ENCODE data around the gene HNRNPC.

The HNRNPC gene

DNA sequence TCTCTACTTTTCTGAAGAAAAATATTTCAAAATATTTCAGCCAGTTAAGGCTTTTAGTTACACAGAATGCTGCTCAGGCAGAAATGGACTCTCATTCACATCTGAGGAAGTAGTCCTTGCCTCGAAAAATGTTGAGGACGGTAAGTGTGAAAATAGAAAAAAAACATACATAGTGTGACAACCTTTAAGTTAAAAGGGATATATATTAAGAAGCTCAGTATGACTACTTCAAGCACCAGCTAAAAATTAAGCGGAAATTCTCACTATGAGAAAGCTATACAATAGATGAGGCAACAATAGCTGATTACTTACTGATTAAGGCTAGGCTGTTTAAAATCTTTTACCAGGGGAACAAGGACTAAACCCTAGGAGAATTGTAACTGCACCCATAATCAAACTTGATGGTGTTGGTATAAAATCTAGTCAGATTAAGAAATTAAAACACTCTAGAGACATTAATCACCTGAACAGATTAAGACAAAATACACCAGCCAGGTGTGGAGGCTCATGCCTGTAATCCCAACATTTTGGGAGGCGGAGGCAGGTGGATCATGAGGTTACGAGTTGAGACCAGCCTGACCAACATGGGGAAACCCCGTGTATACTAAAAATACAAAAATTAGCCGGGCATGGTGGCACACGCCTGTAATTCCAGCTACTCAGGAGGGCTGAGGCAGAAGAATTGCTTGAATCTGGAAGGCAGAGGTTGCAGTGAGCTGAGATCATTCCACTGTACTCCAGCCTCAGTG lies 53.9 kb downstream of the HNRNPC start:
- no peak for TF ChIP-seq GATA2 (IDR thresholded peaks at IDR 0.05; ENCODE audit: low read depth, low read length)
- TF ChIP-seq GATA3 (IDR thresholded peaks at IDR 0.05; ENCODE audit: low read depth, low read length): no peak

DNA sequence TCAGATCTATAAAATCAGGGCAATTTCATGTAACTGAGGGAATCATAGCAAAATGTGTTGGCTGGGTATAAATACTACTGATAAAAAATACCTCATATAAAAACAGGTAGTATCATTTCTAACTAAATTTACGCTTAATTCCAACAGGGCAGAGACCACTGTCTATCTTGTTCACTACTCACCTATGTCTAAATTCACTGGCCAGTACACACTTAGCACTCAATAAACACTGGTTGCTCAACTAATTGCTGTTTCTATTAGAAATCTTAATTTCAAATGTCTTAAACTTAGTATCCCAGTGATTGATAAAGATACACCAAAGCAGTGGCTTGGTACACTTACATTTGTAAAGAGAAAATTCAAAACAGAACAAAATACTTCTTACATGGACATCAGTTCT lies 55.6 kb downstream of the HNRNPC start:
- TF ChIP-seq GATA3 (IDR thresholded peaks at IDR 0.05; ENCODE audit: low read depth, low read length) (no peak), GATA2 (IDR thresholded peaks at IDR 0.05; ENCODE audit: low read depth, low read length) (no peak)

- TF ChIP-seq GATA2 (IDR thresholded peaks at IDR 0.05; ENCODE audit: low read depth, low read length) (no peak), GATA3 (IDR thresholded peaks at IDR 0.05; ENCODE audit: low read depth, low read length) (no peak)
Measured at GRCh38 chr14:21211509-21211908, 57.7 kb downstream of the HNRNPC start.

DNA sequence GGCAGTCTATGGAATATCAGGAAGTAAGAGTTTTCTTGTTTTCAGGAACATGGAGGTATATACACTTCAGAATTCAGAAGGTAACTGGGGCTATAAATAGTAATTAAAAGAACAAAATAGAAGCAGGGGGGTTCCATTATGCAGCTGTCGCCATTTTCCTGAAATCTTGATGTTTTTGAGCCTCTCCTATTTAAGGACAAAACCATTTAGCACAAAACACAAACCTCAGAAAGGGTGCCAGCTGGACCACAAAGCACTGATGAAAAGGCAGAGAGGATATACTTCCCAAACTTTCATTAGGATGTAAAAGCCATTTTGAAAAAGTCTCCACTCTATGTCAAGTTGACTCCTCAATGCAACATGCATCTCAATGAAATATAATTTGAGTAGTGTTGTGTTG lies 59.2 kb downstream of the HNRNPC start:
- TF ChIP-seq GATA3 (IDR thresholded peaks at IDR 0.05; ENCODE audit: low read depth, low read length) (no peak), GATA2 (IDR thresholded peaks at IDR 0.05; ENCODE audit: low read depth, low read length) (no peak)

GRCh38 chr14:21209185-21209584 lies 60.1 kb downstream of the HNRNPC start:
- no peak for TF ChIP-seq GATA2 (IDR thresholded peaks at IDR 0.05; ENCODE audit: low read depth, low read length)
- TF ChIP-seq GATA3 (IDR thresholded peaks at IDR 0.05; ENCODE audit: low read depth, low read length): no peak

GRCh38 chr14:21208554-21208953 lies 60.7 kb downstream of the HNRNPC start:
- TF ChIP-seq GATA2 (IDR thresholded peaks at IDR 0.05; ENCODE audit: low read depth, low read length): no peak

- TF ChIP-seq GATA3 (IDR thresholded peaks at IDR 0.05; ENCODE audit: low read depth, low read length) (no peak), GATA2 (IDR thresholded peaks at IDR 0.05; ENCODE audit: low read depth, low read length) (no peak)
Measured at GRCh38 chr14:21206753-21207684, 62.2 kb downstream of the HNRNPC start.

- TF ChIP-seq GATA2 (IDR thresholded peaks at IDR 0.05; ENCODE audit: low read depth, low read length) (no peak), GATA3 (IDR thresholded peaks at IDR 0.05; ENCODE audit: low read depth, low read length) (no peak)
Measured at GRCh38 chr14:21205678-21206581, 63.3 kb downstream of the HNRNPC start.

GRCh38 chr14:21205026-21205677 lies 64.1 kb downstream of the HNRNPC start:
- TF ChIP-seq GATA3 (IDR thresholded peaks at IDR 0.05; ENCODE audit: low read depth, low read length) (no peak), GATA2 (IDR thresholded peaks at IDR 0.05; ENCODE audit: low read depth, low read length) (no peak)

DNA sequence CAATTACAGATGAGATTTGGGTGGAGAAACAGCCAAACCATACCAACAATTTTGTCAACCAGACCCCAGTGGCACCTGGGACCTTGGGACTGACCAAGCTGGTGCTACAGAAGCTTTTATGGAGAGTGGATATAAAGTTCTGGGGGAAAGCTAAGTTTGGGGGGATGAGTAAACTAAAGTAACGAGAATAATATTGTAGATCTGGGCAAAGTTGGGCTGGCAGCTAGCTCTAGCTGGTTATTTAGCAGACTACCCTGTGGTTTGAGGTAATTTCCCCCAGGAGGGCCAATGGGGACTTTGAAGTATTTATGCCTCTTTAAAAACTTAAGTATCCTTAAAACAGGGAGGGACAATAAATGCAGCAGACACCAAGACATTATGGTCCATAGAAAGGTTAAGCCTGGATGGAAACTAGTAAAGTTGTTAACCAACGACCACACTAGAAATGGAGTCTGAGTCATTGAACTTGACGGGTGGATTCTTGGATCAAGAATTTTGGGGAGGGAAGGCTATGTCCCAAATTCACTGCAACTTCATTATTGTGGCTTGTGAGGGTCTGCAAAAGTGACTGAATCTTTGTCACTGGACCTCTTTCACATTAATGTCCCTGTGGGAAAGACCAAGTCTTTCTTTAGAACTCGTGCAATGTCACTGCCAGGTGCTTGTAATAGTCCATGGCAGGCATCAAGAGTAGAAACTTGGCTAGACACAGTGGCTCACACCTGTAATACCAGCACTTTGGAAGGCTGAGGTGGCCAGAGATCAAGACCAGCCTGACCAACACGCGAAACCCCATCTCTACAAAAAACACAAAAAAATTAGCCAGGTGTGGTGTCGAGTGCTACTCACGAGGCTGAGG lies 64.8 kb downstream of the HNRNPC start:
- TF ChIP-seq GATA2 (IDR thresholded peaks at IDR 0.05; ENCODE audit: low read depth, low read length) (no peak), GATA3 (IDR thresholded peaks at IDR 0.05; ENCODE audit: low read depth, low read length) (no peak)

DNA sequence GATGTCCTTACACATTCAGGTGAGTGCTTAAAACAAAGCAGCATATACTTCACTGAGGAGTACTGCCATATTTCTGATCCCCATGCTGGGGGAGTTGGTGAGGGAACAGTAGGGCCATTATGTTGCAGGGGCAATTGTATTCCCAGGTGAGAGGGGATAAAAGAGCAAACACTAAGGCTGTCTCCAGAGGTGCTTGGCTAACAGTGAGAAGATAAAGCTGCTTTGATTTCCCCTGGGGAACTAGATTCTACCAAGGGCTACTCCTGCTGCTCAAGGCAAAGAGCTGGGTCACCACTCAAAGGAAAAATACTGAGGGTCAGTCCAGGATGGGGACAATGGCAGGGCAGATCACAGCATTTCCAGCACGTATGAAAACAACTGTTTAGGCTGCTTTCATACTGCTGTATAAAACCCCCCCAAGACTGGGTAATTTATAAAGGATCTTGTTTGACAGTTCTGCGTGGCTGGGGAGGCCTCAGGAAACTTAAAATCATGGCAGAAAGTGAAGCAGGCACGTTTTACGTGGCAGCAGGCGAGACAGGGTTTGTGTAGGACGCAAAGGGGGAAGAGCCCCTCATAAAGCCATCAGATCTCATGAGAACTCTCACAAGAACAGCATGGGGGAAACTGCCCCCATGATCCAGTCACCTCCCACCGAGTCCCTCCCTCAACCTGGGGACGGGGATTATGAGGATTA lies 65.6 kb downstream of the HNRNPC start:
- TF ChIP-seq GATA2 (IDR thresholded peaks at IDR 0.05; ENCODE audit: low read depth, low read length): no peak
- no peak for TF ChIP-seq GATA3 (IDR thresholded peaks at IDR 0.05; ENCODE audit: low read depth, low read length)
